HEK293 (cell line): ENCODE results near the gene SYNPO2L.

Experiments used
- CTCF ChIA-PET: fragments of 350-600 bp; formaldehyde crosslinking; extraction: SDS; loops from one replicate; lab custom pipeline; 2021; ENCODE audit warnings: antibody characterized with exemption; lab: Yijun Ruan, JAX
- POLR2A ChIA-PET: fragments of 300-600 bp; formaldehyde crosslinking; extraction: SDS; loops from one replicate; lab custom pipeline; 2020; ENCODE audit warnings: antibody characterized with exemption, inconsistent platforms; lab: Yijun Ruan, JAX
- H3K27ac ChIP-seq: fragments of 200-500 bp; sonication (Bioruptor generic); 2 replicates; pipeline ENCODE4 v1.5.1; 2014; ENCODE audit warnings: low read depth, low read length, control low read depth, inconsistent platforms; ENCODE audit errors: extremely low read depth
- H3K36me3 ChIP-seq, 2 experiments: fragments of 200-500 bp in 1 of 2; sonication (Bioruptor generic) in 1 of 2; 1 replicate in 1 of 2; 2 replicates in 1 of 2; pipeline ENCODE4 v1.5.1; 2014 to 2017; ENCODE audit warnings: inconsistent platforms in 2 of 2, low read length in 2 of 2; ENCODE audit not compliant: control insufficient read depth in 2 of 2, insufficient read depth in 1 of 2
- H3K4me1 ChIP-seq: fragments of 200-500 bp; sonication (Bioruptor generic); 2 replicates; pipeline ENCODE4 v1.5.1; 2014; ENCODE audit warnings: mild to moderate bottlenecking, low read length, inconsistent platforms; ENCODE audit not compliant: control insufficient read depth, insufficient read depth
- H3K4me3 ChIP-seq: 2 replicates; pipeline ENCODE4 v1.5.1; 2011; ENCODE audit warnings: low read depth, mild to moderate bottlenecking, control low read depth, low read length, moderate library complexity
- H3K9me3 ChIP-seq: fragments of 200-500 bp; sonication (Bioruptor generic); 2 replicates; pipeline ENCODE4 v1.5.1; 2014; ENCODE audit warnings: low read depth, low read length, inconsistent platforms; ENCODE audit not compliant: control insufficient read depth, insufficient read depth
- GLI4 ChIP-seq: fragments of 450-650 bp; formaldehyde crosslinking; IDR thresholded peaks from 2 replicates; pipeline ENCODE4 v1.5.1; 2016; ENCODE audit warnings: missing biosample characterization, missing genetic modification characterization
- HOXD13 ChIP-seq: sonication (generic); formaldehyde crosslinking; IDR thresholded peaks from 2 replicates; pipeline ENCODE4 v1.8.0; 2022; ENCODE audit warnings: missing genetic modification reagents, borderline replicate concordance
- OSR2 ChIP-seq: fragments of 450-650 bp; formaldehyde crosslinking; IDR thresholded peaks from 2 replicates; pipeline ENCODE4 v1.5.1; 2016; ENCODE audit warnings: missing biosample characterization, missing genetic modification characterization
- PRDM1 ChIP-seq: fragments of 450-650 bp; formaldehyde crosslinking; IDR thresholded peaks from 2 replicates; pipeline ENCODE4; 2016; ENCODE audit warnings: missing biosample characterization, missing genetic modification characterization
- WT1 ChIP-seq: fragments of 450-650 bp; formaldehyde crosslinking; IDR thresholded peaks from 2 replicates; pipeline ENCODE4 v1.5.1; 2016; ENCODE audit warnings: missing biosample characterization, missing genetic modification characterization
- ZFP41 ChIP-seq: fragments of 450-650 bp; formaldehyde crosslinking; IDR thresholded peaks from 2 replicates; pipeline ENCODE4 v1.5.1; 2016; ENCODE audit warnings: missing biosample characterization, missing genetic modification characterization, borderline replicate concordance
- ZNF112 ChIP-seq: fragments of 450-650 bp; formaldehyde crosslinking; IDR thresholded peaks from 2 replicates; pipeline ENCODE4 v1.5.0; 2017; ENCODE audit warnings: missing biosample characterization, missing genetic modification characterization
- ZNF121 ChIP-seq: fragments of 450-650 bp; formaldehyde crosslinking; IDR thresholded peaks from 2 replicates; pipeline ENCODE4 v1.5.1; 2016; ENCODE audit warnings: missing biosample characterization, missing genetic modification characterization
- ZNF155 ChIP-seq: fragments of 450-650 bp; formaldehyde crosslinking; IDR thresholded peaks from 2 replicates; pipeline ENCODE4 v1.5.1; 2016; ENCODE audit warnings: missing biosample characterization, missing genetic modification characterization
- ZNF184 ChIP-seq: fragments of 450-650 bp; IDR thresholded peaks from 2 replicates; pipeline ENCODE4 v1.5.1; 2018; ENCODE audit warnings: missing biosample characterization, mild to moderate bottlenecking, missing genetic modification characterization
- ZNF266 ChIP-seq: fragments of 450-650 bp; formaldehyde crosslinking; IDR thresholded peaks from 2 replicates; pipeline ENCODE4 v1.5.1; 2016; ENCODE audit warnings: missing biosample characterization, missing genetic modification characterization, low read depth
- ZNF335 ChIP-seq: fragments of 450-650 bp; formaldehyde crosslinking; conservative IDR thresholded peaks from 2 replicates; pipeline ENCODE4 v1.5.1; 2016; ENCODE audit warnings: missing biosample characterization, missing genetic modification characterization
- ZNF394 ChIP-seq: fragments of 450-650 bp; formaldehyde crosslinking; IDR thresholded peaks from 2 replicates; pipeline ENCODE4 v1.5.1; 2016; ENCODE audit warnings: missing biosample characterization, missing genetic modification characterization, mild to moderate bottlenecking, moderate library complexity, borderline replicate concordance
- ZNF404 ChIP-seq: fragments of 450-650 bp; formaldehyde crosslinking; IDR thresholded peaks from 2 replicates; pipeline ENCODE4 v1.5.1; 2017; ENCODE audit warnings: missing biosample characterization, missing genetic modification characterization
- ZNF423 ChIP-seq: fragments of 450-650 bp; formaldehyde crosslinking; IDR thresholded peaks from 2 replicates; pipeline ENCODE4 v1.5.1; 2016; ENCODE audit warnings: missing biosample characterization, missing genetic modification characterization
- ZNF501 ChIP-seq: fragments of 450-650 bp; formaldehyde crosslinking; IDR thresholded peaks from 2 replicates; pipeline ENCODE4 v1.5.1; 2016; ENCODE audit warnings: missing biosample characterization, missing genetic modification characterization
- ZNF521 ChIP-seq: fragments of 450-650 bp; formaldehyde crosslinking; IDR thresholded peaks from 2 replicates; pipeline ENCODE4 v1.5.1; 2017; ENCODE audit warnings: missing biosample characterization, mild to moderate bottlenecking, missing genetic modification characterization
- ZNF544 ChIP-seq: fragments of 450-650 bp; formaldehyde crosslinking; IDR thresholded peaks from 2 replicates; pipeline ENCODE4 v1.5.0; 2017; ENCODE audit warnings: missing biosample characterization, missing genetic modification characterization
- ZNF600 ChIP-seq: fragments of 450-650 bp; formaldehyde crosslinking; IDR thresholded peaks from 2 replicates; pipeline ENCODE4 v1.5.1; 2016; ENCODE audit warnings: missing biosample characterization, missing genetic modification characterization
- ZNF792 ChIP-seq: fragments of 450-650 bp; formaldehyde crosslinking; IDR thresholded peaks from 2 replicates; pipeline ENCODE4 v1.5.1; 2016; ENCODE audit warnings: missing biosample characterization, missing genetic modification characterization
- TF ChIP-seq, protein P1 (sequence below): fragments of 450-650 bp; formaldehyde crosslinking; IDR thresholded peaks from 2 replicates; pipeline ENCODE4 v1.5.1; 2016; ENCODE audit warnings: missing biosample characterization, missing genetic modification characterization
- TF ChIP-seq, protein P2 (sequence below): fragments of 450-650 bp; formaldehyde crosslinking; IDR thresholded peaks from 2 replicates; pipeline ENCODE4 v1.5.1; 2017; ENCODE audit warnings: missing biosample characterization, missing genetic modification characterization

The SYNPO2L gene

DNA sequence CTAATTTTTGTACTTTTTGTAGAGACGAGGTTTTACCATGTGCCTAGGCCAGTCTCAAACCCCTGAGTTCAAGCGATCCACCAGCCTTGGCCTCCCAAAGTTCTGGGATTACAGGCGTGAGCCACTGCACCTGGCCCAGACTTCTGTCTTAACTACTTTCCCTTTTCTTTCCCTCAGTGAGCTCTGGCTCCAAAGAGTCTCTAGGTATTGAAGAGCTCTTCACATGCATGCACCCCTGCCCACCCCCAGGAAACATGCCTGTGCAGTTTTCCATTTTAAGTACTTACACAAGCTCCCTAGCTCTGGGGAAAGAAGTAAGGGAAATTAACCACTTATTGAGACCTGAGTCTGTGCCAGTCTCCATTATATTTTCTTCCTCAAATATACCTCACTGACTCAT is 16.5 kb downstream of the SYNPO2L start:
- TF ChIP-seq HOXD13 (CRISPR knock-in tag) (no peak), ZNF544 (tag by site-specific recombination) (no peak), OSR2 (tag by site-specific recombination) (no peak), ZNF266 (tag by site-specific recombination) (no peak), ZNF155 (tag by site-specific recombination) (no peak), ZNF121 (no peak), ZNF394 (tag by site-specific recombination) (no peak), ZNF501 (no peak)
- TF ChIP-seq, protein P1, sequence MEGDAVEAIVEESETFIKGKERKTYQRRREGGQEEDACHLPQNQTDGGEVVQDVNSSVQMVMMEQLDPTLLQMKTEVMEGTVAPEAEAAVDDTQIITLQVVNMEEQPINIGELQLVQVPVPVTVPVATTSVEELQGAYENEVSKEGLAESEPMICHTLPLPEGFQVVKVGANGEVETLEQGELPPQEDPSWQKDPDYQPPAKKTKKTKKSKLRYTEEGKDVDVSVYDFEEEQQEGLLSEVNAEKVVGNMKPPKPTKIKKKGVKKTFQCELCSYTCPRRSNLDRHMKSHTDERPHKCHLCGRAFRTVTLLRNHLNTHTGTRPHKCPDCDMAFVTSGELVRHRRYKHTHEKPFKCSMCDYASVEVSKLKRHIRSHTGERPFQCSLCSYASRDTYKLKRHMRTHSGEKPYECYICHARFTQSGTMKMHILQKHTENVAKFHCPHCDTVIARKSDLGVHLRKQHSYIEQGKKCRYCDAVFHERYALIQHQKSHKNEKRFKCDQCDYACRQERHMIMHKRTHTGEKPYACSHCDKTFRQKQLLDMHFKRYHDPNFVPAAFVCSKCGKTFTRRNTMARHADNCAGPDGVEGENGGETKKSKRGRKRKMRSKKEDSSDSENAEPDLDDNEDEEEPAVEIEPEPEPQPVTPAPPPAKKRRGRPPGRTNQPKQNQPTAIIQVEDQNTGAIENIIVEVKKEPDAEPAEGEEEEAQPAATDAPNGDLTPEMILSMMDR: no peak
- TF ChIP-seq, protein P2, sequence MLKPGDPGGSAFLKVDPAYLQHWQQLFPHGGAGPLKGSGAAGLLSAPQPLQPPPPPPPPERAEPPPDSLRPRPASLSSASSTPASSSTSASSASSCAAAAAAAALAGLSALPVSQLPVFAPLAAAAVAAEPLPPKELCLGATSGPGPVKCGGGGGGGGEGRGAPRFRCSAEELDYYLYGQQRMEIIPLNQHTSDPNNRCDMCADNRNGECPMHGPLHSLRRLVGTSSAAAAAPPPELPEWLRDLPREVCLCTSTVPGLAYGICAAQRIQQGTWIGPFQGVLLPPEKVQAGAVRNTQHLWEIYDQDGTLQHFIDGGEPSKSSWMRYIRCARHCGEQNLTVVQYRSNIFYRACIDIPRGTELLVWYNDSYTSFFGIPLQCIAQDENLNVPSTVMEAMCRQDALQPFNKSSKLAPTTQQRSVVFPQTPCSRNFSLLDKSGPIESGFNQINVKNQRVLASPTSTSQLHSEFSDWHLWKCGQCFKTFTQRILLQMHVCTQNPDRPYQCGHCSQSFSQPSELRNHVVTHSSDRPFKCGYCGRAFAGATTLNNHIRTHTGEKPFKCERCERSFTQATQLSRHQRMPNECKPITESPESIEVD: no peak
- Histone ChIP-seq H3K4me1 (no peaks in the 10 kb centered on the region), H3K27ac (no peak overlapping the region), H3K9me3 (no peaks in the 10 kb centered on the region), H3K36me3 (no peaks in the 10 kb centered on the region; a peak in 1 of 3 replicates), H3K4me3 (no peak overlapping the region)
- ChIA-PET POLR2A (interaction anchor here (0.5 kb wide), 1 partner anchor 12 kb away, joined by 4 read pairs; no protein-coding TSS in a partner anchor), CTCF (interaction anchor here (9.1 kb wide), 1 partner anchor 110 kb away, joined by 168 read pairs; no protein-coding TSS in a partner anchor)

DNA sequence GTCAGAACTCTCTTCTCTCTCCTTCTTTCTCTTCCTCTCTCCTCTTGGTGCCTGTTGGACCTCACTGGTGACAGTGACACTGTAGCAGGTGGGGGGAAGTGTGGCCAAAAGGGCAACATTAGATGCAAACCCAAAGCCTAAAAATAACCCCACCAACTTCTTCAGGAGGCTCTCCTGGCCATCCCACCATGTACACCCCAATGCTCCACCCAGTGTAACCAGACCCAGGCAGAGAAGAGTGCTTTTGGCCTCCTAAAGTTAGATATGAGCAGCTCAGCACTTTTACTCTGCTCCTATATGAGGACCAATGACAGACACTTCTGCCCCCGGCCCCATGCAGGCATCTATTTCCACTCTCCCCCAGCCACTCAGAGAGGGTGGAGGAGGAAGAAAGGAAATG is 20.0 kb downstream of the SYNPO2L start:
- Histone ChIP-seq H3K4me1 (no peaks in the 10 kb centered on the region), H3K9me3 (no peaks in the 10 kb centered on the region), H3K27ac (no peak overlapping the region), H3K4me3 (no peak overlapping the region), H3K36me3 (no peaks in the 10 kb centered on the region; a peak in 1 of 3 replicates)
- ChIA-PET CTCF (interaction anchor here (0.7 to 3.9 kb wide), 3 partner anchors 8 to 145 kb away, joined by 3 to 21 read pairs (median 8); no protein-coding TSS in a partner anchor), POLR2A (no interaction called here)
- no peak for TF ChIP-seq ZNF404 (tag by site-specific recombination)
- no peak for TF ChIP-seq ZNF600 (tag by site-specific recombination)
- TF ChIP-seq ZNF335 (tag by site-specific recombination): 0 out of 2 replicates have a peak, but pooled peaks have one; percentile 7
- no peak for TF ChIP-seq ZNF112 (tag by site-specific recombination)
- TF ChIP-seq PRDM1: 0 out of 2 replicates have a peak, but pooled peaks have one; percentile 16
- TF ChIP-seq GLI4 (tag by site-specific recombination): no peak

DNA sequence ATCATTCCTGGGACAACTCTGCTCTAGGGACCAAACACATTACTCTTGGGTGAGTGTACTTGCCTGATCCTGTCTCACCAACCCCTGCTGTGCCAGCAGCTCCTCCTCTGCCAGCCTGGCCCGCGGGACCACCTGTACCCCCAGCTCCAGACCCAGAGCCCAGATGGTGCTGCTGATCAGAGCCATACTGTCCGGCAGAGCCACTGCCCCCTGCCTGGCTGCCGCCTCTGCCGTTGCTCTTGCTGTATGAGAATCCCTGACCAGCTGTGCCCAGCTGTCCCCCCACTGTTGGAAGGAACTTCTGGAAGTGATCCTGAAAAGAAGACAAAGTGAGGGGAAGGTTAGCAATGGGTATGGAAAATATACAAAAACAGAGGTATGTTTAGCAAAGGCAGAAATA is 21.4 kb downstream of the SYNPO2L start:
- H3K27ac ChIP-seq: no peak overlapping the region
- TF ChIP-seq ZNF521: no peak
- TF ChIP-seq ZNF423: no peak
- TF ChIP-seq ZNF184 (tag by site-specific recombination): no peak
- no peak for TF ChIP-seq ZNF792 (tag by site-specific recombination)
- TF ChIP-seq ZFP41 (tag by site-specific recombination): no peak
- TF ChIP-seq WT1 (tag by site-specific recombination): no peak
- ChIA-PET CTCF (interaction anchor here (3.9 kb wide), 1 partner anchor 105 kb away, joined by 21 read pairs; no protein-coding TSS in a partner anchor), POLR2A (no interaction called here)
- H3K36me3 ChIP-seq: no peaks in the 10 kb centered on the region; a peak in 1 of 3 replicates
- H3K9me3 ChIP-seq: no peaks in the 10 kb centered on the region
- H3K4me3 ChIP-seq: no peak overlapping the region
- H3K4me1 ChIP-seq: no peaks in the 10 kb centered on the region
